Thyroid gland (tissue), 4 donors: ENCODE results near the gene SH3RF3. TPM values are rescaled to one million over a fixed set of nuclear protein-coding genes. Genes with fewer than 3 reads are reported as not detected.

Source experiments
- DNase-seq, 2 donors: peaks; one replicate each; pipeline ENCODE4 v3.0.0-alpha.2; 2019
- H3K27ac ChIP-seq, 3 donors: fragments of 200-600 bp; sonication (generic); 1 replicate in 2 of 3; 2 replicates in 1 of 3; pipeline ENCODE4 v1.5.1; 2016 to 2019; ENCODE audit warnings: mild to moderate bottlenecking in 1 of 3, moderate library complexity in 1 of 3
- H3K27me3 ChIP-seq: fragments of 200-600 bp; sonication (generic); one replicate; pipeline ENCODE4 v1.5.1; 2019
- H3K36me3 ChIP-seq, 2 donors: fragments of 200-600 bp; sonication (generic); one replicate each; pipeline ENCODE4 v1.5.1; 2016 to 2019
- H3K4me1 ChIP-seq, 2 donors: fragments of 200-600 bp; sonication (generic); one replicate each; pipeline ENCODE4 v1.5.1; 2017 to 2019
- H3K4me3 ChIP-seq, 3 donors: fragments of 200-600 bp; sonication (generic); replicated peaks in 1 of 3; 1 replicate in 2 of 3; 2 replicates in 1 of 3; pipeline ENCODE4 v1.5.1; 2016; ENCODE audit warnings: mild to moderate bottlenecking in 1 of 3
- H3K9me3 ChIP-seq: fragments of 200-600 bp; sonication (generic); one replicate; pipeline ENCODE4 v1.5.1; 2017
- CTCF ChIP-seq, 6 experiments: fragments of 200-600 bp in 3 of 6; fragments of 450-650 bp in 3 of 6; sonication (generic) in 3 of 6; IDR thresholded peaks; one replicate each; pipeline ENCODE4 v1.5.1; 2016 to 2019; ENCODE audit warnings: antibody characterized with exemption in 6 of 6, mild to moderate bottlenecking in 2 of 6, inconsistent platforms in 1 of 6, moderate library complexity in 1 of 6
- POLR2A ChIP-seq, 2 donors: fragments of 450-650 bp; IDR thresholded peaks; one replicate each; pipeline ENCODE4 v1.6.1; 2017; ENCODE audit warnings: antibody characterized with exemption in 2 of 2, mild to moderate bottlenecking in 2 of 2, moderate library complexity in 1 of 2
- WGBS, 2 donors: methylation state at CpG; one replicate each; pipeline ENCODE4 v1.1.5; 2017; 5-methylcytosine and 5-hydroxymethylcytosine counted together
- intact Hi-C: fragments of 100-400 bp; cut with DNase I; formaldehyde crosslinking; loops from one replicate; pipeline ENCODE4 v1.15.1; 2023
- total RNA-seq, 4 donors: library from RNA; depleted of rRNA; stranded (reverse); fragments of >200 nt; gene quantifications; one replicate each; pipeline ENCODE4 v1.2.3, GENCODE V29; 2016

Gene SH3RF3
- total RNA-seq, 4 donors from 2014 or later = 2.1 to 7.4 (median 2.8) TPM

DNA sequence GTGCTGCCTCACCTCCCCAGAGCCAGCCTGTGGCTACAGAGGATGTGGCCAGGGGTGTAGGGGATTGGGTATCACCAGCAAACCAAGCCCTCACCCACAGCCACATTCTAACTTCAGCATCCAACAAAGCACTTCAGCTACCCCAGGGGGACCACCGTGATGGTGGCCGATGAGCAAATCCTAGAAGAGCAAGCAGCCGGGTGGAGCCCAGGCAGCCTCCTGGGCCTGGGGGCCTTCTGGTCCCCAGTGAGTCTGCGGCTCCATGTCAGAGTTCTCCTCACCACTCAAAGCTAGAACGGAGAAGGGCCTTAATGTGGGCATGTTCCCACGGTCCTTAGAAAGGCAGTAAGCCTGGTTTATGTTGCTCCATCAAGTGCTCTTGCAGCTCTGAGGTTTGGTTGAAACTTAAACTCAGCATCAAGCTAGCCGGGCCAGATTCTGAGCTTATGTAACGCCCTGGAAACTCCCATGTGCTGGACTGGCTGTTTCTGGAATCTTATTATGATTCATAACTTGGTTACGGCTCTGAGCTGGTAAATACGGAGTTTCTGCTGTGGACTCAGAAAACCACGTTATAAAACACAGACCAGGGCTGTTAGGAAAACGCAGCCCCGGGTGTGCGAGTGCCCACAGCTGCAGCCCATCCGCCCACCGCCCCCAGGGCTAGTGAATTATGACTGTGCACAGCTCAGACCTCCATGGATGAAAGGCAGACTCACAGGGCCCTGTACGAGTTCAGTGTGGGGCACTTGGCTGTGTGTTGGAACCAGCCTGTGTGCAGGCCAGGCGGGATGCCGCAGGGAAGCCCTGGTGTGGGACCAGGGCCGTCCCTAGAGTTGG is 385.0 kb downstream of the SH3RF3 start:
- H3K4me1 ChIP-seq = peaks cover 0 to 6% of the 10 kb centered on the region in 2 donors
- TF ChIP-seq POLR2A (IDR thresholded peaks at IDR 0.05) (no peak), CTCF (IDR thresholded peaks at IDR 0.05) (no peak)
- H3K27ac ChIP-seq = no peak overlapping the region
- no peaks in the 10 kb centered on the region for H3K36me3 ChIP-seq
- H3K9me3 ChIP-seq = no peaks in the 10 kb centered on the region
- WGBS, 2 donors = 59 to 71% methylated on average over 15 to 18 of the region's 20 CpGs
- no peak for DNase-seq
- intact Hi-C loops = no loop called here
- H3K4me3 ChIP-seq = no peak overlapping the region
- no peaks in the 10 kb centered on the region for H3K27me3 ChIP-seq

- intact Hi-C loops = no loop called here
- 94 to 97% methylated on average over 3 to 5 of the region's 5 CpGs for WGBS, 2 donors
- no peak for TF ChIP-seq CTCF (IDR thresholded peaks at IDR 0.05)
- TF ChIP-seq POLR2A (IDR thresholded peaks at IDR 0.05) = no peak
- Histone ChIP-seq H3K9me3 (no peaks in the 10 kb centered on the region), H3K27ac (no peak overlapping the region), H3K4me3 (no peak overlapping the region), H3K36me3 (no peaks in the 10 kb centered on the region), H3K4me1 (peaks cover 0 to 6% of the 10 kb centered on the region in 2 donors), H3K27me3 (no peaks in the 10 kb centered on the region)
- no peak for DNase-seq
Measured at GRCh38 chr2:109514857-109515256, 385.9 kb downstream of the SH3RF3 start.

DNA sequence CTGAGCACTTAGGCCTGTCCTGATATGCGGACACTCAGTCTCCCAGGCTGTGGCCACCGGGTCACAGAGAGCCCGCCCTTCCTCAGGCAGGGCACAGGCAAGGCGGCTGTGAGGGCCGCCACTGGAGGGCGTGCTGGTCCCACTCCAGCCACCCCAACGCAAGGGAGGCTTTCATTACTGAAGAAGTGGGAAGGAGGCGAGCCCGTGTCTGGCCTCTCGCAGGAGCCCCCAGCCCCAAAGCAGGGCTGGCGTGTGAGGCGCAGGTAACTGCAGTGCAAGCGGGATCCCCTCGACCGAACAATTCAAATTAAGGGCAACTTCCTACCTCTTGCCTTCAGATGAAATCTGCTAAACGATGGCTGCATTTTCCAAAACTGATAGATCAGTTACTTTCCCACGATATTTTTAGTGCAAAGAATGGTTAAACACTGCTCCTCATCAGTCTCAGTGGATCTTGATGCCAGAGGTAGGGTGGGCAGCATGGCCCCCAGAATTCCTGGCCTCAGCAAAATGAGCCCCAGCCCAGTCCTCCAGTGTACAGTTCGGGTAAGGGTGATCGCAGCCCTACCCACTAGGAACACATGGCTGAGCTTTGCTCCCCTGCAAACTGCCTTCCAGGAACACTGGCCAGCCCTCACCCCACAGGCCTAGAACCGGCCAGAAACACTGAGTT is 387.6 kb downstream of the SH3RF3 start:
- H3K9me3 ChIP-seq = no peaks in the 10 kb centered on the region
- no peaks in the 10 kb centered on the region for H3K4me1 ChIP-seq
- H3K4me3 ChIP-seq = no peak overlapping the region
- no peaks in the 10 kb centered on the region for H3K36me3 ChIP-seq
- 59 to 70% methylated on average over 14 to 18 of the region's 20 CpGs for WGBS, 2 donors
- no peak overlapping the region for H3K27ac ChIP-seq
- intact Hi-C loops = no loop called here
- H3K27me3 ChIP-seq = no peaks in the 10 kb centered on the region
- TF ChIP-seq POLR2A (IDR thresholded peaks at IDR 0.05) (no peak), CTCF (IDR thresholded peaks at IDR 0.05) (peak in 2 of 6 experiments; percentile 20 to 30)
- peak in 1 of 2 donors; percentile 11 for DNase-seq

DNA sequence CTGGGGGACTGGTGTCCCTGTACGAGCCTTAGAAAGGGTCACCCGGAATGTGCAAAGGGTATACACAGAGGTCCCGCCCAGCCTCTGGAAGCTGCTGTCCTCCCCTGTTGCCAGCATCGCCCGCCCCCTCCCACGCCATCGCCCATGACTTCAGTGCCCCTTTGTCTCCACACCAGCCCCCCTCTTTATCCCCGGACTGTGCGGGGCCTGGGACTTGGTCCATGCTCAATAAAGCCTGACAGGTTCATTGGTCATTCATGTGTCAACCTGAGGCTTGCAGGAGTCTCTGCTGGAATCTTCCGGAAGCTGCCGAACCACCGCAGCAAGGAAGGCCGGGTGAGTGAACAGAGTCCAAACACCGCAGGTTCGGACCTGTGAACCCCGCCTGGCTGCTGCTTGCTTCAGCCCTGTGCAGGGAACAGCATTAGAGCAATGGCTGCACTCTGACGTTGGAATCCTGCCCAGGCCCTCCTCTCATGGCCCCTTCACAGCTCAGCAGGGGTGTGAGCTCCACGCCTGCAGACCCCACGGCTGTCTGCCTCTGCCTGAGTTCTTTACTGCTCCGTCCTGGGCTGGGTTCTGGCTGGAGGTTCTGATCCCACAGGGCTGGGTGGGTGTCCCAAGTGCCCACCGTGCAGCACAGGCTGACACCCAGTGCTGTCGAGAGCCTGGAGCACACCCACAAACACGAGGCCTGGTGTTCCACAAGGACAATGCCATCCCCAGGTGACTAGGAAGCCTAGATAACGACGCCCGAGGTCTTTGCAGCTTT is 388.3 kb downstream of the SH3RF3 start:
- TF ChIP-seq POLR2A (IDR thresholded peaks at IDR 0.05) (no peak), CTCF (IDR thresholded peaks at IDR 0.05) (no peak)
- Histone ChIP-seq H3K4me1 (no peaks in the 10 kb centered on the region), H3K9me3 (no peaks in the 10 kb centered on the region), H3K27ac (no peak overlapping the region), H3K27me3 (no peaks in the 10 kb centered on the region), H3K4me3 (no peak overlapping the region), H3K36me3 (no peaks in the 10 kb centered on the region)
- WGBS, 2 donors = 84 to 87% methylated on average over 18 to 20 of the region's 26 CpGs
- intact Hi-C loops = no loop called here
- DNase-seq = no peak
